SK-N-SH (cell line): ENCODE data around the gene MKRN1. TPM values are rescaled to one million over a fixed set of nuclear protein-coding genes. Genes with fewer than 3 reads are reported as not detected.

Experiments used
- CTCF ChIA-PET: fragments of 300-600, 350-600 bp; formaldehyde crosslinking; extraction: SDS; loops from one replicate; lab custom pipeline; 2021; lab: Yijun Ruan, JAX
- POLR2A ChIA-PET: fragments of 350-600 bp; sonication (Branson Sonifier 250); formaldehyde crosslinking; extraction: SDS; loops from one replicate; lab custom pipeline; 2020; ENCODE audit warnings: antibody characterized with exemption, inconsistent platforms; lab: Yijun Ruan, JAX
- DNase-seq: peaks from one replicate; pipeline ENCODE4 v3.0.0; 2012
- H2AFZ ChIP-seq: fragments of 200-600 bp; sonication (generic); 2 replicates; pipeline ENCODE4 v1.8.1; 2016; ENCODE audit warnings: antibody characterized with exemption, mild to moderate bottlenecking, low read depth
- H3F3A ChIP-seq: fragments of 200-600 bp; sonication (generic); replicated peaks from 2 replicates; pipeline ENCODE3; 2016; ENCODE audit warnings: antibody characterized with exemption, mild to moderate bottlenecking; ENCODE audit not compliant: insufficient read depth
- H3K27ac ChIP-seq, 2 experiments: fragments of 200-500 bp in 1 of 2; fragments of 200-600 bp in 1 of 2; sonication (Bioruptor generic) in 1 of 2; sonication (generic), shearing (Covaris generic) in 1 of 2; 2 replicates each; pipeline versions ENCODE4 v1.5.1 to v1.6.1; 2014 to 2016; ENCODE audit warnings: low read depth in 2 of 2, inconsistent platforms in 1 of 2, low read length in 1 of 2, mild to moderate bottlenecking in 1 of 2, mixed read lengths in 1 of 2
- H3K27me3 ChIP-seq: fragments of 200-600 bp; sonication (generic), shearing (Covaris generic); 2 replicates; pipeline ENCODE4 v1.6.1; 2016; ENCODE audit warnings: mixed run types; ENCODE audit not compliant: insufficient read depth
- H3K36me3 ChIP-seq, 2 experiments: fragments of 200-500 bp in 1 of 2; fragments of 200-600 bp in 1 of 2; sonication (Bioruptor generic) in 1 of 2; sonication (generic) in 1 of 2; replicated peaks in 1 of 2; 2 replicates each; pipeline versions ENCODE3 to v1.5.1; 2014 to 2016; ENCODE audit warnings: low read length in 1 of 2, mild to moderate bottlenecking in 1 of 2; ENCODE audit not compliant: insufficient read depth in 2 of 2, control insufficient read depth in 1 of 2
- H3K4me1 ChIP-seq, 2 experiments: fragments of 200-500 bp in 1 of 2; fragments of 200-600 bp in 1 of 2; sonication (Bioruptor generic) in 1 of 2; sonication (generic), shearing (Covaris generic) in 1 of 2; 2 replicates each; pipeline versions ENCODE4 v1.5.1 to v1.6.1; 2014 to 2016; ENCODE audit warnings: low read depth in 1 of 2, low read length in 1 of 2, mixed run types in 1 of 2; ENCODE audit not compliant: insufficient read depth in 2 of 2, control insufficient read depth in 1 of 2
- H3K4me2 ChIP-seq: fragments of 200-600 bp; sonication (generic), shearing (Covaris generic); 2 replicates; pipeline ENCODE4 v1.6.1; 2017; ENCODE audit warnings: mixed run types
- H3K4me3 ChIP-seq, 2 experiments: fragments of 200-500 bp in 1 of 2; fragments of 200-600 bp in 1 of 2; sonication (Bioruptor generic) in 1 of 2; sonication (generic), shearing (Covaris generic) in 1 of 2; 2 replicates each; pipeline versions ENCODE4 v1.5.1 to v1.8.1; 2014 to 2016; ENCODE audit warnings: low read depth in 2 of 2, inconsistent platforms in 1 of 2, low read length in 1 of 2, mild to moderate bottlenecking in 1 of 2, mixed read lengths in 1 of 2, moderate library complexity in 1 of 2
- H3K79me2 ChIP-seq: fragments of 200-600 bp; sonication (generic); 2 replicates; pipeline ENCODE4 v1.8.1; 2017; ENCODE audit warnings: mild to moderate bottlenecking; ENCODE audit not compliant: insufficient read depth
- H3K9ac ChIP-seq: fragments of 200-600 bp; sonication (generic); 2 replicates; pipeline ENCODE4 v1.6.1; 2017; ENCODE audit warnings: mixed run types
- H3K9me2 ChIP-seq: fragments of 200-600 bp; sonication (generic); 2 replicates; pipeline ENCODE4 v1.6.1; 2017; ENCODE audit warnings: mixed run types
- H3K9me3 ChIP-seq: fragments of 200-600 bp; sonication (generic); 2 replicates; pipeline ENCODE4 v1.6.1; 2017; ENCODE audit warnings: mixed run types, mild to moderate bottlenecking, moderate library complexity
- H4K20me1 ChIP-seq: fragments of 200-600 bp; sonication (generic); 2 replicates; pipeline ENCODE4 v1.6.1; 2017; ENCODE audit warnings: mild to moderate bottlenecking, mixed run types; ENCODE audit not compliant: insufficient read depth
- CTCF ChIP-seq: fragments of 200-600 bp; sonication (generic); IDR thresholded peaks from 2 replicates; pipeline ENCODE4 v1.6.1; 2017; ENCODE audit warnings: antibody characterized with exemption, mild to moderate bottlenecking, moderate library complexity
- ELF1 ChIP-seq: IDR thresholded peaks from 2 replicates; pipeline ENCODE4 v1.4.0; 2012
- EP300 ChIP-seq, 2 experiments: IDR thresholded peaks; 2 replicates each; pipeline versions ENCODE4 v1.4.0 to v1.6.1; 2012; ENCODE audit warnings: borderline replicate concordance in 1 of 2, low read depth in 1 of 2, low read length in 1 of 2
- FOSL2 ChIP-seq: IDR thresholded peaks from 2 replicates; pipeline ENCODE4 v1.4.0; 2012; ENCODE audit warnings: low read depth, mild to moderate bottlenecking, moderate library complexity, borderline replicate concordance
- FOXJ3 ChIP-seq: sonication (generic); formaldehyde crosslinking; IDR thresholded peaks from 2 replicates; pipeline ENCODE4 v1.5.1; 2020; ENCODE audit warnings: mild to moderate bottlenecking, missing genetic modification reagents
- GABPA ChIP-seq: IDR thresholded peaks from 2 replicates; pipeline ENCODE4 v1.4.0; 2012; ENCODE audit warnings: low read depth, mild to moderate bottlenecking
- GATA2 ChIP-seq: sonication (generic); formaldehyde crosslinking; IDR thresholded peaks from 2 replicates; pipeline ENCODE4 v1.5.0; 2020; ENCODE audit warnings: mild to moderate bottlenecking, missing genetic modification reagents
- MXI1 ChIP-seq: IDR thresholded peaks from 2 replicates; pipeline ENCODE4 v1.6.1; 2012; ENCODE audit warnings: mild to moderate bottlenecking, low read depth, low read length, improper control_type of control experiment
- NFIC ChIP-seq: IDR thresholded peaks from 2 replicates; pipeline ENCODE4 v1.4.0; 2012; ENCODE audit warnings: borderline replicate concordance
- REST ChIP-seq: IDR thresholded peaks from 2 replicates; pipeline ENCODE4 v1.6.1; 2012; ENCODE audit warnings: mild to moderate bottlenecking, low read depth, low read length, moderate library complexity
- RFX5 ChIP-seq: IDR thresholded peaks from 2 replicates; pipeline ENCODE4 v1.6.1; 2012; ENCODE audit warnings: mild to moderate bottlenecking, improper control_type of control experiment, low read length
- SMC3 ChIP-seq: IDR thresholded peaks from 2 replicates; pipeline ENCODE4 v1.6.1; 2012; ENCODE audit warnings: low read depth, low read length, improper control_type of control experiment
- TAF1 ChIP-seq: IDR thresholded peaks from 2 replicates; pipeline ENCODE4 v1.6.1; 2012; ENCODE audit warnings: low read depth, mild to moderate bottlenecking, low read length, moderate library complexity, borderline replicate concordance
- TEAD4 ChIP-seq: IDR thresholded peaks from 2 replicates; pipeline ENCODE4 v1.4.0; 2012; ENCODE audit warnings: mild to moderate bottlenecking, borderline replicate concordance; ENCODE audit not compliant: insufficient read depth
- ZBTB33 ChIP-seq: IDR thresholded peaks from 2 replicates; pipeline ENCODE4 v1.4.0; 2012; ENCODE audit warnings: low read depth, borderline replicate concordance
- WGBS: methylation state at CpG from one replicate; pipeline ENCODE4 v1.1.6; 2017; ENCODE audit warnings: low lambda C conversion rate; 5-methylcytosine and 5-hydroxymethylcytosine counted together
- polyA plus RNA-seq, 3 experiments: library from polyadenylated mRNA; depleted of rRNA; stranded (reverse); fragments of >200 nt; gene quantifications; 2 replicates each; pipeline ENCODE4 v1.2.3, GENCODE V29; 2012
- TF ChIP-seq, protein P1 (sequence below): fragments of 150-350 bp; IDR thresholded peaks from 2 replicates; pipeline ENCODE4 v1.6.1; 2016; ENCODE audit warnings: mild to moderate bottlenecking, low read depth, low read length
- TF ChIP-seq, protein P2 (sequence below): IDR thresholded peaks from 2 replicates; pipeline ENCODE4 v1.4.0; 2012; ENCODE audit warnings: low read depth

Gene MKRN1
- polyA plus RNA-seq, 1 of the 3 experiments (the other 2 are of a cell fraction), result 53.5 TPM

- Histone ChIP-seq H2AFZ (no peak overlapping the region), H3K36me3 (peaks cover 37 to 38% of the 10 kb centered on the region in 2 experiments), H3K4me1 (no peaks in the 10 kb centered on the region), H3K9ac (no peak overlapping the region), H3F3A (no peaks in the 10 kb centered on the region), H3K9me2 (no peaks in the 10 kb centered on the region), H3K9me3 (no peaks in the 10 kb centered on the region), H3K27me3 (no peaks in the 10 kb centered on the region), H3K4me3 (no peak overlapping the region), H3K79me2 (no peaks in the 10 kb centered on the region), H4K20me1 (0 out of 2 replicates have a peak, but pooled peaks cover 2% of the 10 kb centered on the region), H3K4me2 (no peak overlapping the region), H3K27ac (no peak overlapping the region)
- TF ChIP-seq GATA2 (CRISPR knock-in tag) (no peak), REST (no peak), EP300 (IDR thresholded peaks at IDR 0.05; ENCODE audit: borderline replicate concordance in 1 of 2, low read depth in 1 of 2, low read length in 1 of 2) (no peak)
- POLR2A ChIA-PET, result no interaction called here
- DNase-seq, result no peak
- CTCF ChIA-PET, result interaction anchor here (2.4 kb wide), 1 partner anchor 8 kb away, joined by 13 read pairs; no protein-coding TSS in a partner anchor
- WGBS, result 63% methylated on average over 1 of the region's 1 CpG
Observed at GRCh38 chr7:140451716-140452115, 27.6 kb downstream of the MKRN1 start.

DNA sequence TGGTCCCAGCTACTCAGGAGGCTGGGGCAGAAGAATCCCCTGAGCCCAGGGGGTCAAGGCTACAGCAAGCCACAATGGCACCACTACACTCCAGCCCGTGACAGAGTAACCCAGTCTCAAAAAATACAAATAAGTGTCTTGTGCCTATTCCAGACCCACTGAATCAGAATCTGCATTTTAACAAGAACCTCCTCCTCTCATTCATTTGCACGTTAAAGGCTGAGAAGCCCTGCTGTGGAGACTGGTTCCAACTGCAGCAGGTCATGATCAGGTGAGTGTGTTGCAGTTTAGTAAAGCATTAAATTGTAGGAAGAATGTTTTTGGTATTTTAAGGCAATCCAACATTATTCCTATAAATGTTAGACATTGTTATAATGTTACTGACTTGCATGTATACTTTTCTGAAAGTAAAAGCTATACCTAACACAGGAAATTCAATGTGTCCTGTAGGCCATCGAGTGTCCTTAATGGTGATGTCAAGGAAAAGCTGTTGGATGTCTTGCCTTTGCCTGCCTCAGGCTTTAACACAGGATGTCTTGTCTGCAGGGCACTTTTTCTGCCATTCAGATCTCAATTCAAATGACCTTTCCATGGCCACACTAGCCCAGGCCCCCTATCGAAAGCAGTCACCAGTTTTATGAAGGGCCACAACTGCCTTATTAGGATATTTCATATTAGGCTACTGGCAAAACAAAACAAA, 30.4 kb downstream of the MKRN1 start:
- POLR2A ChIA-PET, result no interaction called here
- H3K9me2 ChIP-seq, result no peaks in the 10 kb centered on the region
- H3K9ac ChIP-seq, result no peak overlapping the region
- H4K20me1 ChIP-seq, result no peaks in the 10 kb centered on the region
- no peaks in the 10 kb centered on the region for H3K4me1 ChIP-seq
- H3K9me3 ChIP-seq, result no peaks in the 10 kb centered on the region
- H2AFZ ChIP-seq, result no peak overlapping the region
- no peak overlapping the region for H3K4me3 ChIP-seq
- no peaks in the 10 kb centered on the region for H3F3A ChIP-seq
- no peak overlapping the region for H3K4me2 ChIP-seq
- no peak overlapping the region for H3K27ac ChIP-seq
- DNase-seq, result no peak
- CTCF ChIA-PET, result interaction anchor here (0.6 to 1.6 kb wide), 2 partner anchors 27 to 31 kb away, joined by 3 read pairs; no protein-coding TSS in a partner anchor
- H3K36me3 ChIP-seq, result peaks cover 10 to 13% of the 10 kb centered on the region in 2 experiments
- no peaks in the 10 kb centered on the region for H3K79me2 ChIP-seq
- 91% methylated on average over 4 of the region's 4 CpGs for WGBS
- H3K27me3 ChIP-seq, result no peaks in the 10 kb centered on the region
- TF ChIP-seq GABPA (no peak), ELF1 (no peak), GATA2 (CRISPR knock-in tag) (no peak), FOXJ3 (no peak), FOSL2 (no peak), RFX5 (no peak), ZBTB33 (no peak), CTCF (no peak), SMC3 (no peak), MXI1 (no peak), TAF1 (no peak), NFIC (no peak), TEAD4 (no peak)
- TF ChIP-seq, protein P1, sequence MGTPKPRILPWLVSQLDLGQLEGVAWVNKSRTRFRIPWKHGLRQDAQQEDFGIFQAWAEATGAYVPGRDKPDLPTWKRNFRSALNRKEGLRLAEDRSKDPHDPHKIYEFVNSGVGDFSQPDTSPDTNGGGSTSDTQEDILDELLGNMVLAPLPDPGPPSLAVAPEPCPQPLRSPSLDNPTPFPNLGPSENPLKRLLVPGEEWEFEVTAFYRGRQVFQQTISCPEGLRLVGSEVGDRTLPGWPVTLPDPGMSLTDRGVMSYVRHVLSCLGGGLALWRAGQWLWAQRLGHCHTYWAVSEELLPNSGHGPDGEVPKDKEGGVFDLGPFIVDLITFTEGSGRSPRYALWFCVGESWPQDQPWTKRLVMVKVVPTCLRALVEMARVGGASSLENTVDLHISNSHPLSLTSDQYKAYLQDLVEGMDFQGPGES, result no peak
- TF ChIP-seq, protein P2, sequence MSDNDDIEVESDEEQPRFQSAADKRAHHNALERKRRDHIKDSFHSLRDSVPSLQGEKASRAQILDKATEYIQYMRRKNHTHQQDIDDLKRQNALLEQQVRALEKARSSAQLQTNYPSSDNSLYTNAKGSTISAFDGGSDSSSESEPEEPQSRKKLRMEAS, result no peak
